Neural progenitor cell (in vitro differentiated cells): ENCODE data around the gene CRACR2B.

ENCODE experiments used
- EZH2 ChIP-seq: fragments of 200-600 bp; sonication (generic); IDR thresholded peaks from 2 replicates; pipeline ENCODE4 v1.6.1; 2017; ENCODE audit warnings: antibody characterized with exemption, mild to moderate bottlenecking, moderate library complexity
- EZH2phosphoT487 ChIP-seq: fragments of 200-600 bp; sonication (generic); IDR thresholded peaks from 2 replicates; pipeline ENCODE4 v1.6.1; 2017; ENCODE audit warnings: antibody characterized with exemption
- TF ChIP-seq, protein P1 (sequence below): fragments of 200-600 bp; sonication (generic); IDR thresholded peaks from 2 replicates; pipeline ENCODE4 v1.5.1; 2017; ENCODE audit warnings: antibody characterized with exemption, mild to moderate bottlenecking

DNA sequence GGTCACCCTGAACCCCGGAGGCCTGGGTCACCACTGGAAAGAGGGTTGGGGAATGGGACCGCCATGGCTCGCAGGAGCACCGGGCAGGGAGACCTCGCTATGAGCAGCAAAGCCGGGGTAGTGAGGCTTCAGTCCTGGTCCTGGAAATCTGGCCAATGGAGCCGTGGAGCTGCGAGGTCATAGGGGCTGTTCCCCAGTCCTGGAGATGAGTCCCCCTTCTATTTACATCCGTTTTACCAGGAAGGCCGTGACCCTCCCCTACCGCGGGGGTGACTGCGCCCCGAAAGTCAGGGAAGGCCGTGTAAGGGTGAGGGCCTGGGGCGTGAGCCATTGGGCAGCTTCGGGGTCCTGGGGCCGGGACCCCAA is 23.1 kb upstream of the CRACR2B start:
- TF ChIP-seq EZH2 (no peak), EZH2phosphoT487 (no peak)
- TF ChIP-seq, protein P1, sequence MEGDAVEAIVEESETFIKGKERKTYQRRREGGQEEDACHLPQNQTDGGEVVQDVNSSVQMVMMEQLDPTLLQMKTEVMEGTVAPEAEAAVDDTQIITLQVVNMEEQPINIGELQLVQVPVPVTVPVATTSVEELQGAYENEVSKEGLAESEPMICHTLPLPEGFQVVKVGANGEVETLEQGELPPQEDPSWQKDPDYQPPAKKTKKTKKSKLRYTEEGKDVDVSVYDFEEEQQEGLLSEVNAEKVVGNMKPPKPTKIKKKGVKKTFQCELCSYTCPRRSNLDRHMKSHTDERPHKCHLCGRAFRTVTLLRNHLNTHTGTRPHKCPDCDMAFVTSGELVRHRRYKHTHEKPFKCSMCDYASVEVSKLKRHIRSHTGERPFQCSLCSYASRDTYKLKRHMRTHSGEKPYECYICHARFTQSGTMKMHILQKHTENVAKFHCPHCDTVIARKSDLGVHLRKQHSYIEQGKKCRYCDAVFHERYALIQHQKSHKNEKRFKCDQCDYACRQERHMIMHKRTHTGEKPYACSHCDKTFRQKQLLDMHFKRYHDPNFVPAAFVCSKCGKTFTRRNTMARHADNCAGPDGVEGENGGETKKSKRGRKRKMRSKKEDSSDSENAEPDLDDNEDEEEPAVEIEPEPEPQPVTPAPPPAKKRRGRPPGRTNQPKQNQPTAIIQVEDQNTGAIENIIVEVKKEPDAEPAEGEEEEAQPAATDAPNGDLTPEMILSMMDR = no peak
